HG02588 (cell line): Measurements from ENCODE around the gene CMC1.
"Not testable (repeated sequence)": the region's sequence is repeated elsewhere in the genome, so short reads cannot be mapped to it uniquely, and the experiment has no call there.

Experiments
- ATAC-seq: cut with Tn5 transposase; IDR thresholded peaks from one replicate; pipeline ENCODE4 v1.9.1; 2021; ENCODE audit warnings: mild to moderate bottlenecking, moderate library complexity; ENCODE audit not compliant: unreplicated experiment

The CMC1 gene

DNA sequence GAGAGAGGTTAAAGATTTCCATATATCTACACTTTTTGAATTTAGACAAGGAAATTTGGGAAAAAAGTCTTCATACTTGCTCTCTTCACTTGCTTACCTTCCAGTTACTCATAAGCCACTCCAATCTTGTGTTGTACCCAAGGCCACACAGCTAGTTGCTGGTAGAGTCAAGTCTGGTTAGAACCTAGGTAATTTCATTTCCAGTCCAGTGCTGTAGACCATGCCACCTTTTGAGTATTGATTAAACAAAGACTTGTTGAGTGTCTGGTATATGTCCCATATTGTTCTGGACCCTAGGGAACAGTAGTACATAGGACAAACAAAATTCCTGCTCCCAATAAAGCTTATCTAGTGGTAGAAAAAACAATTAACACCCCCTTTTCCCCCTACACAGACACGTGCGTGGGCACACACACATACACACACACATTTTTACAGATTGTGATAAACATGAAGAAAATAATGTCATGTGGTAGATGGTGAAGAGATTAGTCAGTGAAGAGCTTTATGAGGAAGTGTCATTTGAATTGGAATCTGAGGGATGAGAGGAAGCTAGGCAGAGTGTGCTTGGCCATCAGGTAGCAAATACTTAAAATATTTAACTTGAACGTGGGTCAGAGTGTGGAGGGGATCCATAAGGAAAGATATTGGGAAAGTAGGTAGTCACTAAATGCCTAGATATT, 2.1 kb downstream of the CMC1 start:
- no peak for ATAC-seq

DNA sequence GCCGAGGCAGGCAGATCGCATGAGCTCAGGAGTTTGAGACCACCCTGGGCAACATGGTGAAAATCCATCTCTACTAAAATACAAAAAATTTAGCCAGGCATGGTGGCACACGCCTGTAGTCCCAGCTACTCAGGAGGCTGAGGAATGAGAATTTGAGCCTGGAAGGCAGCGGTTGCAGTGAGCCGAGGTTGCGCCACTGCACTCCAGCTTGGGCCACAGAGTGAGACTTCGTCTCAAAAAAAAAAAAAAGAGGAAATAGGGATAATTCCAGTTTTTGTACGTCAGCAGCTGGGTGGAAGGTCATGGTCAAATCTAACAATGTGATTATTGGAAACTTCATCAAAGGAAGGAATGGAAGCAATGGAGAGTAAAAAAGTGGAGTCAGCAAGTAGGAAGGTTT, 3.1 kb downstream of the CMC1 start:
- no peak for ATAC-seq

DNA sequence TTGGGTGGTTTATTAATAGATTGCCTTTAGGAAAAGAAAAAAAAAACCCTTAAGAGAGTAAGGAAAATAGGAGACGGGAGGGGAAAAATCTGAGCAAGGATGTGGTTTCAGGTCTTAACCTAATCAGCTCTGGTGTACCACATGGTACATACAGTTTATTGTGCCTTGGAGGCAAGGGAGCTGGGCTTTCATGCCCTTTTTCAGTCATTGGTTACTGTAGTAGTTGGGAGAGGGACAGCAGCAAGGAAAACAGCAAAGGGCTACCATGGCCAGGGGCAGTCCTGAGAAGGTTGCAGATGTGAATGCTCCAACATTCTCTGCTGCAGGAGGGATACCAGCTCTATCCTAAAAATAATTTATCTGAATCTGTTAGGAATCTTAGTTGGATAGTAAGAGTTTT, 5.9 kb downstream of the CMC1 start:
- no peak for ATAC-seq

DNA sequence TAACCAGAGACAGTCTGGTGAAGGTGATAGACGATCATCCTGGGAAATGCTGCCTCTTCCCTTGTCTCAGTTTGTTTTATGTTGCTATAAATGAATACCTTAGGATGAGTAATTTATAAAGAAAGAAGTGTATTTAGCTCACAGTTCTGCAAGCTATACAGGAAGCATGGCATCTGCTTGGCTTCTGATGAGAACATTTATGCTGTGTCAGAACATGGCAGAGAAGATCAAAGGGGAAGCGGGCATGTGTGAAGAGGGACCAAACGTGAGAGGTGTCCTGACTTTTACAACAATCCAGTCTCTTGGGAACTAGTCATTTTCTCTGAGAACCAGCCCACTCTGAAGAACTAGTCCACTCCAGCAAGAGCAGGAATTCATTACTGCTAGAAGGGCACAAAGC, 9.6 kb downstream of the CMC1 start:
- no peak for ATAC-seq

DNA sequence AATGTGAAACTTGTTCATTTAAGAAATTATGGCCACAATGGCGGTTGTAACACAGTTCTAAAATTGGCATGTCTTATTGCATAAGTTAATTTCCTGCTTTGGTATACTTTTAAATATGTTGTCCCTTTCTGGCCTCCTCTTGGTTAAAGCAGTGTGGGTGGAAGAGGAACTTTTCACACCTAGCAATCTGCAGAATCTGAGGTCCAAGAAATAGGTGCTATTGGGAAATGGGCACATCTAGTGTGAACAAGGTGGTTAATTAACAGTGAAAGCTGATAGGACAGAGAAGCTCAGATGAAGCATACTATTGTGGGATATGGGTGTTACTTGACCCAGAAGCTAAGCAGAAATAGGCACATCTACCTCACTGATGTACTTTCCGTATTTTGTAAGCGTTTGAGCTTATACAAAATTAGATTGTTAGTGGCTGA, 10.6 kb downstream of the CMC1 start:
- ATAC-seq = no peak

DNA sequence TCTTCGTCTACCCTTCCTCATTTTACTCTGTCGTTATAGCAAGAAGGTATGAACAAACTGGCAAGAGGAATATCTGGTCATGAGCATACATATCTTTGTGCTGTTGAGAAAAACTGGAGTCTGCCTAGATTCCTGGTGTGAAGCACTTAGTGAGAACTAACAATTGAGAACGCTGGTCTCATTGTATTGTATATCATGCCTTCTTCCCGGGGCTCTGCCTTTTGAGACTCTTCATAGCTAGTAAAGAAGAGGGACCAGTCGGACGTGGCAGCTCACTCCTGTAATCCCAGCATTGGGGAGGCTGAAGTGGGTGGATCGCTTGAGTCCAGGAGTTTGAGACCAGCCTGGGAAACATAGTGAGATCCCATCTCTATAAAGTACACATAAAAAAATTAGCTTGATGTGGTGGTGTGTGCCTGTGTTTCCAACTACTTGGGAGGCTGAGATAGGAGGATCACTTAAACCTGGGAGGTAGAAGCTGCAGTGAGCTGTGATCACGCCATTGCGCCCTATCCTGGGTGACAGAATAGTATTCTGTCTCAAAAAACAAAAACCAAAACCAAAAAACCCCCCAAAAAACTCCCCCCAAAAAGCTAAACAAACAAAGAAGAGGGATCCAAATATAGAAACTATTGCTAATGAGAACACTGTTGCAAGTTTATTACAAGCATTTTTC, 11.8 kb downstream of the CMC1 start:
- ATAC-seq = no peak

DNA sequence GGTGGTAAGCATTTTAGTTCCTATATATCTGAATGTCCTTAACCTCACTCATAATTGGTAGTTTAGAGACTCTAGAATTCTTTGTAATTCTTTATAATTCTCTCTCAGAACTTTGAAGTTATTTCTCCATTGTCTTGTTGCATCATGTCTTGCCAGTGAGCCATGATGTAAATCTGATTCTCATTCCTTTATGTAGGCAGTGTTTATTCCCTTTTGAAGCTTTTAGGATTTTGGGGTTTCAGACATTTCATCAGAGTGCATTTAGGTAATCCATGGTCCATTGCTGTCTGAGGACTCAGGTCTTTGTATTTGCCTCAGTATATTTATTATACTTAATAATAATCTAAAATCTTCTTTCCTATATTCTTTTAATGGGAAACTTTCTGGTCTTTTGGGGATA, 20.6 kb downstream of the CMC1 start:
- ATAC-seq = no peak

DNA sequence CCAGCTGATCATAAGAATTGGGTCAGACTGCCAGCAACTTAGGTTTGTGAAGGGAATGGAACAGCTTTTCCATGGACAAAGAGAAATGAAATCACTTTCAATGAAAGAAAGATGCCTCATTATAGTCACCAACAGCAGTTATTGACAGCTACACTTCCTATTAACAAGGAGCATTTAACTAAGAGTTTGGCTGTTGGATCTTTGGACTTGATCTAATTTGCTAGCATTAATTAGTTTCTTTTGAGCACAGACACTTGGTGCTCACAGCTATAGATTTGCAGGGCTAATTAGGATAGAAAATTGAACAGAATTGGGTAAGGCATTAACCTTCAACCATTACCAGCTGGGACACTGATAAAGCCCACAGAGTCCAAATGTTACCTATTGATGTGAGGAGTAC, 24.2 kb downstream of the CMC1 start:
- ATAC-seq = no peak

DNA sequence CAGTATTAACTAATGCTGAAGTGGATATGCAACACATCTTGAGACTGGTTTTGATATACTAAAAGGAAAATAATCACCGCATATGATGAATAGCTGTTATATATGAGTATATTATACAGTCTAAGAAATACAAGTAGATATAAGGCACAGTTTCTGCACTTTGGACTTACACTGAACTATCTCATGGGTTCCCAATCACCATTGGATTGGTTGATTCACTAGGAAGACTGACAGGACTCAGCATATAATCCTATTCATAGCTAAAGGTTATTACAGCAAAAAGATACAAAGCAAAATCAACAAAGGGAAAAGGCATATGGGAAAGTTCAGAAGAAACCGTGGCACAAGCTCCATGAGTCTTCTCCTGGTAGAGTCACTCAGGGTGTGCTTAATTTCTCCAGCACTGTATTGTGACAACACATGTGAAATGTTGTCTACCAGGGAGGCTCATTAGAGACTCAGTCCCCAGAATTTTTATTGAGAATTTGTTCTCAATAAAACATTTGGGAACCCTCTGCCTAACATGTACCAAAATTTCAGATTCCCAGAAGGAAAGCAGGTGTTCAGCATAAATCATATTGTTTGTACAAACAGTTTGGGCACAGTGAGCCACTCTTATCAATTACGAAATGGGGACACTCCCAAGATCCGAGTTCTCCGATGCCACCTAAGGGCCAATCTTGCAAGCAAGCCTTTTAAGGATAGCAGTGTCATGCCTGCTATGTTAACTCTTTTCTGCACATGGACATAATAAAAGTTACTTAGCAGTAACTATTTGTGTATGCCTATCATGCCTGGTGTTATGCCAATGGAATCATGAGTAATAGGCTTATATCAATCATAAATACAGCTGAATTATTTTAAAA, 26.8 kb downstream of the CMC1 start:
- no peak for ATAC-seq

DNA sequence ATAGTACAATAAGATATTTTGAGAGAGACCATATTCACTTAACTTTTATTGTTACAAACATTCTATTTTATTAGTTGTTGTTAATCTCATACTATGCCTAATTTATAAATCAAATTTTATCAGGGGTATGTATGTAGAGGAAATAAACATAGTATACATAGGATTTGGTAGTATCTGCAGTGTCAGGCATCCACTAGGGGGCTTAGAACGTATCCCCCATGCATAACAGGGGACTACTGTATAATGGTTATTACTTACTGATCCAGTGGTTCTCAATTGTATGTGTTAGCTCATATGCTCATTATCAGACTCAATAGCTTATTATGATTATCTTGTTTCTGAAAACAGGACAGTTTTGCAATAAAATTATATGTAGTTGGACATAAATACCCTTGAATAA, 27.6 kb downstream of the CMC1 start:
- no peak for ATAC-seq

DNA sequence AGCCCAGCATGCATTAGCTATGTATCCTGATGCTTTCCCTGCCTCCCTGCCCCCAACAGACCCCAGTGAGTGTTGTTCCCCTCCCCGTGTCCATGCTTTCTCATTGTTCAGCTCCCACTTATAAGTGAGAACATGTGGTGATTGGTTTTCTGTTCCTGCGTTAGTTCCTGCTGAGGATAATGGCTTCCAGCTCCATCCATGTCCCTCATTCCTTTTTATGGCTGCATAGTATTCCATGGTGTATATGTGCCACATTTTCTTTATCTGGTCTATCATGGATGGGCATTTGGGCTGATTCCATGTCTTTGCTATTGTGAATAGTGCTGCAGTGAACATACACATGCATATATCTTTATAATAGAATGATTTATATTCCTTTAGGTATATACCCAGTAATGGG, 28.5 kb downstream of the CMC1 start:
- not testable (repeated sequence) for ATAC-seq

DNA sequence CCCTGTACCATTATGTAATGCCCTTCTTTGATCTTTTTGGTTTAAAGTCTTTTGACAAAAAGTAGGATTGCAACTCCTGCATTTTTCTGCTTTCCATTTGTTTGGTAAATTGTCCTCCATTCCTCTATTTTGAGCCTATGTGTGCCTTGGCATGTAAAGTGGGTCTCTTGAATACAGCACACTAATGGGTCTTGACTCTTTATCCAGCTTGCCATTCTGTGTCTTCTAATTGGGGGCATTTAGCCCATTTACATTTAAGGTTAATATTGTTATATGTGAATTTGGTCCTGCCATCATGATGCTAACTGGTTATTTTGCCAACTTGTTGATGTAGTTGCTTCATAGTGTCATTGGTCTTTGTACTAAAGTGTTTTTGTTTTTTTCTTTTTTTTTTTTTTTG, 32.4 kb downstream of the CMC1 start:
- ATAC-seq = no peak

DNA sequence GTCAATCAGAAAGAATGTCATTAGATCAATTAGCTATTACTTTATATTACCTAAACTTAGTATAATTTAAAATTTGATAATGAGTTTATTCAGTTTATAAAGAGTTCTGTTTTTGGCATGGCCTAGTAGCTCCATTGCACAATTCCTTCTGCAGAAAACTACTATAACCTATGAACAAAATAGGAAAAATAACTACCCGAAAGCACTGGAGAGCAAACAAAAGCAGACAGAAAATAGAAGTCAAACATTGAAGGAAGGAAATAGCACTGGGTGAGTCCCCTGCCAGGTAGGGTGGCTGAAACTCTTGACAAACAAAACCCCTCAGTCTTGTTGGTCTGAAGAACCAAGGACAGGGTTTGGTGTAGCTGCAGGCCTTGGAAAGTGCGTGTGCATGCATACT, 37.5 kb downstream of the CMC1 start:
- ATAC-seq = no peak

DNA sequence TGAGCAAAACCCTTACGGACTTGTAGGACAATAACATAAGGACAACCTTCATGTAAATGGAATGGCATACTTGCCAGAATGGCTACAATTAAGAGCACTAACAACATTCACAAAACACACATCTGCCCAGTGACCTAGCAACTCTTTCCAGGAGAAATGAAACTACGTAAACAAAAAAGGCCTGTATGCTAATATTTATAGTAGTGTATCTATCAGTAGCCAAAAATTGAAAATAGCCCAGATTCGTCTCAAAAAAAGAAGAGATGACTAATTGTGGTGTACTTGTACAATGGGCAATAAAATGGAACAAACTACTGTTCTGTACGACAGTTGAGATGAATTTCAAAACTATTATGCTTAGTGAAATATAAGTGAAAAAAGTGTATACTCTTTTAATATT, 38.4 kb downstream of the CMC1 start:
- ATAC-seq = no peak

DNA sequence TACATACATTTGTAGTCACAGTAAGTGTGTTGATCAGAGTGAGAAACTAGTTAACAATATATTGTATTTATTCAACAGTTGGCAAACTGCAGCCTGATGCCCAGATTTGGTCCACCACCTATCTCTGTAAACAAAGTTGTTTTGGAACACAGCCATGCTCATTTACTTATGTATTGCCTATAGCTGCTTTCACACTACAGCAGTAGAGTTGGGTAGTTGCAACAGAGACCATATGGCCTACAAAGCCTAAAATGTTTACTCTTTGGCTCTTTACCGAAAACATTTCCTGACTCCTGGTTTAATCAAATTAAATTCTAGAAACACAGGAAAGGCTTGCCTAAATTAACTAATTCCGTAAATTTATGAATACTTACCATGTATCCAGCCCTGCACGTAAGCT, 39.4 kb downstream of the CMC1 start:
- no peak for ATAC-seq

DNA sequence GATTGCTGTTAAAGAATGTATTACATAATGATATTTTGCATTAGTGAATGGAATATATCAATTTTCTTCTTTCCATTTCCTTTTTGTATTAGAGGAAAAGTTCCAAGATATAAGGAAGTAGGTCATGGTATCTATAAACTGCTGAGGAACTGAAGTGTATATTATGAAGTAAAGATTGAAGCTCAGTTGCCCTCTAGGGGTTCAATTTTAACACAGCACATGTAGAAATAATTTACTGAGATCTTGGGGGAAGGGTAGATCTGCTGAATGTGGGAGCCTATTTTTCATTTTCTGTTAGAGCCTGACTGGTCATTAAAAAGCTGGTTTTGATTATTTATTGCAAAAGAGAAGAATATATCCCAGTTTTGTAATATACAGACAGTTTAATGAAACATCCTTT, 45.2 kb downstream of the CMC1 start:
- ATAC-seq = peak; percentile 88

DNA sequence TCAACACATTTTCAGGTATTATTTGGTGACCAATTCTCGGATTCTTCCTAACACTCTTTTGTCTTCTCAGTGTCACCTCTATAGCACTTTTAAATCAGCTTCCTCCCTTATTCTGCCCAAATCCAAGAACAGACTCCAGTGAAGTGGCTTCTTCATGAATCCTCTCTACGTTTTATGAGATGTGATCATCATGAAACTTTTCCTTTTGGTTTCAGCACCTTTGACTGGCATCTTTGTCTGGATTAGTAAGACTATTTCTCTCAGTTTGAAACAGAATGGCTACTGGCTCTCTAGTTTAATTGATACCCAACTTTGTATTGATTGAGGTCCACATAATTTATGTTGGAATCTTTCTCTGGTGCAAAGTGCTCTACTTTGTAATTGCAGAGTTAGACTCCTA, 45.6 kb downstream of the CMC1 start:
- ATAC-seq = no peak

DNA sequence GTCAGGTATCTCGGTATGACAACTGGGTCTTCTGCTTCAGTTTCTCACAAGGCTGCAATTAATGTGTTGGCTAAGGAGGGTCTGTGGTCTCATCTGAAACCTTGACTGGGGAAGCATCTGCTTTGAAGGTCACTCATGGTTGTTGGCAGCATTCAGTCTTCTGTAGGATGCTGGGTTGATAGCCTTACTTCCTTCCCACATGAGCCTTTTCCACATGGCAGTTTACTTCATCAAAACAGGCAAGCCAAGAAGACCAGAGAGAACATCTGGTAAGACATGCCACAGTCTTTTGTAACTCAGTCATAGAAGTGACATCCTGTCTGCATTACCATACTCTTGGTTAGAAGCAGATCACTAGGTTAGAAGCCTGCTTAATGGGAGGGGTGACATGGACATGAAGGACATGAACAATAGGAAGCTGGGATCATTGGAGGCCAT, 49.5 kb downstream of the CMC1 start:
- ATAC-seq = no peak

DNA sequence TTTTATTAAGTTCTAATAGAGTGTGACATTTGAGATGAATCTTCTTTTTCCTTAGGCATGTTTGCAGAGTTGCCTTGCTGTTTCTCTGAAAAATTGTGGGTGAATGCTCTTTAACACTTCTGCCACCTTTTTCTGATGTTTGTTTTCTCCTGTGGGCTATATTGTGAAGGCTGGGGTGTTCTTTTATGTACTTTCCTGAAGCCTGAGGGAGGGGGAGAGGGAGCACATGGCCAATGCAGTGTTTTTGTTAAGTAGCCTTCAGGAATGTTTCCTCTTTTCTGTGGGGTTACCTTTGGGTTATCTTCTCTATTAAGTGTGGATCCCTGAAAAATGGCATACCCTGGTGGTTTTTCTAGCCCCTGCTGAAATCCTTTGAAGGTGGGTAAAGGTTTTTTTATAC, 50.2 kb downstream of the CMC1 start:
- no peak for ATAC-seq

DNA sequence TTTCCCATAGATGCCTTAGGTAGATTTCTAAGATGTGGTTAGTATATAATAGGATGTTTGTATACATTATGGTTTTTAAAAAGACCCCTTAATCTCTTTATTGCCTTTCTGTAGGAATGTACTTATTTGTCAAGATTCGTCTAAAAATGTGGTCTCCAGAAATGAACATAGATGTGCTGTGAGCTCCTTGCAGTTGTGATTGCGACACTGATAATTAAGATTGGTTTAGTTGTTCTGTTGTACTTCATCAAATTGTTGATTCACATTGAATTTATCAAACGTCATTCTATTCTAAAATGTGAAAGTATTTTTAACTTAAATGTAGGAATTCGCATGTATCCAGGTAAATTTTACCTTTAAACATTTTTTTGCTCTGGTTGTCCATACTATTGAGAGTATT, 51.2 kb downstream of the CMC1 start:
- no peak for ATAC-seq

DNA sequence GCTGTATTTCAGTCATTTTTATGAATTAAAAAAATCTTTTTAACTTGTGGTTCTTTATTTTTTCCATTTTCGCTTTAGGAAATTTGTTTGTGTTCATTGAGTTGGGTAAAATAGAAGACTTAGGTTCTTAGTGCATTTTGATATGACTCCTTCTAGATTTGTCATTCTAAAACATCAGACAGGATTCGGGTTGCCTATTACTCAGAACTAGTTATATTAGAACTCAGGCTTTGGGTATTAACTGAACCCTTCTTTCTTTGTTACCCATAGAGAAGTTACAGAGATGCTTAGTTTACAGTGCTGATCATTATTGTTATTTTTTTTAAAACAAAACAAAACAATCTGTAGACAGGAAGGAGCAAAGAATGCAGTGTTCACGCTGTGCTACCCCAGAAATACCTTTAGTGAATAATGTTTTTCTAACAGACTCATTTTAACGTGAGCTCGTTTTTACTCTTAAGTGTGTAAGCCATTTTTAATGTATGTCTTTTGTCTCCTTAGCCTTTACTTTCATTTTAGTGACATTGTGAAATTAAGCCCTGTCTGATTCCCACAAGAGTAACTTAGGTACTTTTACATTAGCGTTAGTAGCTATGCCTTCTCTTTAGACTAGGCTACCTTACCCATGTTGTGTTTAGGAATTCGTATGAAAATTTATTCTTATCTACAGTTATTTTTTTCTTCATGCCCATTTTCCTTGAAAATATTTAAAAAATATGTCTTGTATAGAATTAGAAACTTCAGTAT, 53.4 kb downstream of the CMC1 start:
- no peak for ATAC-seq
